Stimulated activated CD8-positive, alpha-beta memory T cell treated with anti-CD3 and anti-CD28 coated beads, Interleukin-12 subunit alpha, Interleukin-12 subunit beta, amount 100 ng/mL, for 1 hour (primary cell): ENCODE data around the gene RGS8.
"Not testable (repeated sequence)": the region's sequence is repeated elsewhere in the genome, so short reads cannot be mapped to it uniquely, and the experiment has no call there.

ENCODE experiments used
- DNase-seq: peaks from one replicate; pipeline ENCODE4 v3.0.0-alpha.2; 2020; ENCODE audit warnings: low read depth

The RGS8 gene

GRCh38 chr1:182702826-182703524 is 18.6 kb upstream of the RGS8 start:
- DNase-seq = no peak

- DNase-seq = no peak
Observed at GRCh38 chr1:182700351-182700709, 15.9 kb upstream of the RGS8 start.

- no peak for DNase-seq
Observed at GRCh38 chr1:182699393-182700350, 15.3 kb upstream of the RGS8 start.

GRCh38 chr1:182698971-182699370 is 14.6 kb upstream of the RGS8 start:
- DNase-seq = no peak

GRCh38 chr1:182693139-182693538 is 8.8 kb upstream of the RGS8 start:
- not testable (repeated sequence) for DNase-seq

- DNase-seq = no peak
Observed at GRCh38 chr1:182690886-182691443, 6.6 kb upstream of the RGS8 start.

- no peak for DNase-seq
Observed at GRCh38 chr1:182688436-182689205, 4.2 kb upstream of the RGS8 start.

- no peak for DNase-seq
Observed at GRCh38 chr1:182687361-182687760, 3.0 kb upstream of the RGS8 start.

- DNase-seq = no peak
Observed at GRCh38 chr1:182686446-182686845, 2.1 kb upstream of the RGS8 start.

- DNase-seq = no peak
Observed at GRCh38 chr1:182685215-182685614, 828 bp upstream of the RGS8 start.

- no peak for DNase-seq
Observed at GRCh38 chr1:182682898-182683501, 1.4 kb downstream of the RGS8 start.

GRCh38 chr1:182682406-182682805 is 2.0 kb downstream of the RGS8 start:
- DNase-seq = no peak

GRCh38 chr1:182681568-182681912 is 2.8 kb downstream of the RGS8 start:
- DNase-seq = no peak

GRCh38 chr1:182680901-182681567 is 3.4 kb downstream of the RGS8 start:
- DNase-seq = no peak

GRCh38 chr1:182680408-182680807 is 4.0 kb downstream of the RGS8 start:
- DNase-seq = no peak

- DNase-seq = no peak
Observed at GRCh38 chr1:182679684-182680083, 4.7 kb downstream of the RGS8 start.

- no peak for DNase-seq
Observed at GRCh38 chr1:182677397-182678098, 6.8 kb downstream of the RGS8 start.

GRCh38 chr1:182676274-182676673 is 8.1 kb downstream of the RGS8 start:
- no peak for DNase-seq

GRCh38 chr1:182674346-182675246 is 9.8 kb downstream of the RGS8 start:
- no peak for DNase-seq

- DNase-seq = no peak
Observed at GRCh38 chr1:182672487-182672836, 11.9 kb downstream of the RGS8 start.
